ENCODE data around the gene BCAS1. TPM values are rescaled to one million over a fixed set of nuclear protein-coding genes. Genes with fewer than 3 reads are reported as not detected.

BCAS1 gene
- total RNA-seq, 3 donors from 2014 or later = 39.4 to 191 (median 101) TPM

DNA sequence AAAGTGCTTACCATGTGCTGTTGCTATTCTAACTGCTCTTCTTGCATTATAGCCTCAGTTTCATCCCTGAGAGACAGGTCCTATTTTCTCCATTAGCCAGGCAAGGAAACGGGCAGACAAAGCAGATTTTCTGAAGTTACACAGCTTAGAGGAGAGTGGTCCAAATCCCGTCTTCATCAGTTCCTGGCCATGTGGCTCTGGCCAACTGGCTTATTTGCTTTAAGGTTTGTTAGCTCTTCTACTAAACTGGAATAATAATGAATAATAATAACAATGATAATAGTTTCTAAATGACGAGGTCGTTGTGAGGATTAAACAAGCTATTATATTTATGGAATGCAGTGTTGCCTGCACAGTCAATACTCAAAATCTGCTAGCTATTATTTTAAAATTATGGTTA is 35.8 kb upstream of the BCAS1 start:
- Histone ChIP-seq H3K36me3 (ENCODE audit: low read depth) (no peaks in the 10 kb centered on the region), H3K4me3 (no peak overlapping the region), H3K9me3 (no peaks in the 10 kb centered on the region), H3K4me1 (ENCODE audit: low read depth) (peaks cover 16% of the 10 kb centered on the region)
- intact Hi-C loops (cut with DNase I, micrococcal nuclease) = no loop called here
- ATAC-seq (no peak), DNase-seq (no peak)
- TF ChIP-seq CTCF (IDR thresholded peaks at IDR 0.05) = no peak

GRCh38 chr20:54105653-54106052 is 35.3 kb upstream of the BCAS1 start:
- no peaks in the 10 kb centered on the region for H3K9me3 ChIP-seq
- H3K4me3 ChIP-seq = no peak overlapping the region
- H3K36me3 ChIP-seq (ENCODE audit: low read depth) = no peaks in the 10 kb centered on the region
- DNase-seq = no peak
- TF ChIP-seq CTCF (IDR thresholded peaks at IDR 0.05) = no peak
- no peak for ATAC-seq
- H3K4me1 ChIP-seq (ENCODE audit: low read depth) = peaks cover 14% of the 10 kb centered on the region
- intact Hi-C loops (cut with DNase I, micrococcal nuclease) = no loop called here

- DNase-seq = no peak
- no peak for ATAC-seq
- Histone ChIP-seq H3K9me3 (no peaks in the 10 kb centered on the region), H3K4me1 (ENCODE audit: low read depth) (peaks cover 11% of the 10 kb centered on the region), H3K4me3 (no peak overlapping the region), H3K36me3 (ENCODE audit: low read depth) (no peaks in the 10 kb centered on the region)
- intact Hi-C loops (cut with DNase I, micrococcal nuclease) = no loop called here
- no peak for TF ChIP-seq CTCF (IDR thresholded peaks at IDR 0.05)
Observed at GRCh38 chr20:54104781-54105180, 34.4 kb upstream of the BCAS1 start.

- ATAC-seq = peak; percentile 68
- no peak for TF ChIP-seq CTCF (IDR thresholded peaks at IDR 0.05)
- H3K4me3 ChIP-seq = no peak overlapping the region
- H3K9me3 ChIP-seq = no peaks in the 10 kb centered on the region
- H3K36me3 ChIP-seq (ENCODE audit: low read depth) = no peaks in the 10 kb centered on the region
- intact Hi-C loops (cut with DNase I, micrococcal nuclease) = no loop called here
- peaks cover 11% of the 10 kb centered on the region for H3K4me1 ChIP-seq (ENCODE audit: low read depth)
- peak in 2 of 3 donors; percentile 22 to 44 for DNase-seq
Observed at GRCh38 chr20:54103762-54104600, 33.6 kb upstream of the BCAS1 start.

DNA sequence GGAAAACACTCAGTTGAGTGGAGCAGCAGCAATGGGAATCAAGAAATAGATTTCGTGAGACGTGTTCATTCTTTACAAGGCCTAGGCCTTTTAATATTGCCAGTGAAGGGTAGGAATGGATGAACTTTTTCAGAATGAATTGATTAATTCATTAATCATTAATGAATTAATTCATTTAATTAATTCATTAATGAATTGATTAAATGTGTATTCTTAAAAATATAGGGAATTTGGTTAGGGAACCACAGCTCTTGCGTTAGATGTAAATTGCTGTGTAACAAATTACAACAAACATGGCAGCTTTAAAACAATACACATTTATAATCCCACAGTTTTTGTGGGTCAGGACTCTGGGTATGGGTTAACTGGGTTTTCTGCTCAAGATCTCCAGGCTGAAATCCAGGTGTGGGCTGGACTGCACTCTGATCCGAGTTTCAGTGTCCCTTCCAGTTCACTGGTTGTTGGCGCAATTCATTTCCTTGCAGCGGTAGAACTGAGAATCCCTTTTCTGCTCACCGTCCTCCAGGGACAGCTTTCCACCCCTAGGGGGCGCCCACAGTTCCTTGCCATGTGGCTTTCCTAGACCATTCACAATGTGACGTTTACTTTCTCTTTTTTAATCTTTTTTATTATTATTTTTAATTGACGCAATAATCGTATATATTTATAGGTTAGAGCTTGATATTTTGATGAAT is 32.8 kb upstream of the BCAS1 start:
- DNase-seq (peak; percentile 87 to 97 (median 94)), ATAC-seq (peak; percentile 88)
- Histone ChIP-seq H3K9me3 (no peaks in the 10 kb centered on the region), H3K36me3 (ENCODE audit: low read depth) (no peaks in the 10 kb centered on the region), H3K4me3 (no peak overlapping the region), H3K4me1 (ENCODE audit: low read depth) (peaks cover 11% of the 10 kb centered on the region)
- peak; percentile 90 for TF ChIP-seq CTCF (IDR thresholded peaks at IDR 0.05)
- intact Hi-C loops (cut with DNase I, micrococcal nuclease) = no loop called here
